Smooth muscle cell (in vitro differentiated cells): ENCODE data around the gene REXO1. TPM values are rescaled to one million over a fixed set of nuclear protein-coding genes. Genes with fewer than 3 reads are reported as not detected.

ENCODE experiments used
- DNase-seq: peaks from one replicate; lab custom pipeline; 2025; ENCODE audit not compliant: unreplicated experiment; lab: John Stamatoyannopoulos, UW
- H2AFZ ChIP-seq: fragments of 200-600 bp; sonication (generic); 2 replicates; pipeline ENCODE4 v1.6.0; 2016; ENCODE audit warnings: antibody characterized with exemption, low read depth, mild to moderate bottlenecking
- H3F3A ChIP-seq: fragments of 200-600 bp; sonication (generic); 2 replicates; pipeline ENCODE4 v1.6.0; 2017; ENCODE audit warnings: antibody characterized with exemption, low read depth
- H3K27ac ChIP-seq: fragments of 200-600 bp; sonication (generic); 2 replicates; pipeline ENCODE4 v1.5.1; 2016; ENCODE audit warnings: low read depth, mild to moderate bottlenecking
- H3K27me3 ChIP-seq: fragments of 200-600 bp; sonication (generic); 2 replicates; pipeline ENCODE4 v1.6.1; 2016; ENCODE audit warnings: low read depth, mild to moderate bottlenecking
- H3K36me3 ChIP-seq: fragments of 200-600 bp; sonication (generic); 2 replicates; pipeline ENCODE4 v1.5.1; 2016; ENCODE audit warnings: low read depth
- H3K4me1 ChIP-seq: fragments of 200-600 bp; sonication (generic); 2 replicates; pipeline ENCODE4 v1.5.1; 2016; ENCODE audit warnings: low read depth
- H3K4me2 ChIP-seq: fragments of 200-600 bp; sonication (generic); 2 replicates; pipeline ENCODE4 v1.6.0; 2016; ENCODE audit warnings: mild to moderate bottlenecking
- H3K4me3 ChIP-seq: fragments of 200-600 bp; sonication (generic); 2 replicates; pipeline ENCODE4 v1.5.1; 2016; ENCODE audit warnings: mild to moderate bottlenecking
- H3K79me2 ChIP-seq: fragments of 200-600 bp; sonication (generic); 2 replicates; pipeline ENCODE4 v1.6.0; 2016; ENCODE audit warnings: low read depth, mild to moderate bottlenecking
- H3K9ac ChIP-seq: fragments of 200-600 bp; sonication (generic); 2 replicates; pipeline ENCODE4 v1.6.0; 2016; ENCODE audit warnings: low read depth
- H3K9me3 ChIP-seq: fragments of 200-600 bp; sonication (generic); replicated peaks from 2 replicates; pipeline ENCODE4 v1.5.1; 2016; ENCODE audit warnings: low read depth
- H4K20me1 ChIP-seq: fragments of 200-600 bp; sonication (generic); 2 replicates; pipeline ENCODE4 v1.6.0; 2016; ENCODE audit warnings: low read depth
- WGBS: methylation state at CpG from one replicate; pipeline ENCODE4 v1.1.7; 2016; ENCODE audit warnings: low lambda C conversion rate; 5-methylcytosine and 5-hydroxymethylcytosine counted together
- polyA plus RNA-seq: library from polyadenylated mRNA; unstranded; fragments of >200 nt; fragmentation: Nextera tagmentation; extraction: Ambion mirVana; gene quantifications from 2 replicates; pipeline ENCODE4 v1.2.1, GENCODE V29; 2016
- total RNA-seq: library from RNA; depleted of rRNA; stranded (reverse); fragments of >200 nt; gene quantifications from 2 replicates; pipeline ENCODE4 v1.2.3, GENCODE V29; 2014
- TF ChIP-seq, protein P1 (sequence below): fragments of 200-600 bp; sonication (generic); IDR thresholded peaks from 2 replicates; pipeline ENCODE4 v1.5.1; 2017; ENCODE audit warnings: borderline replicate concordance, mild to moderate bottlenecking, antibody characterized with exemption; ENCODE audit not compliant: insufficient read depth, poor library complexity, severe bottlenecking

REXO1 gene
- total and polyA plus RNA-seq, 2 experiments from 2014 or later: 10.6 to 11.6 TPM

- Histone ChIP-seq H4K20me1 (no peaks in the 10 kb centered on the region), H3K4me3 (no peak overlapping the region), H3K9me3 (no peaks in the 10 kb centered on the region), H2AFZ (no peak overlapping the region), H3K27me3 (peaks cover 88% of the 10 kb centered on the region), H3K4me2 (no peak overlapping the region), H3K79me2 (no peaks in the 10 kb centered on the region), H3K4me1 (no peaks in the 10 kb centered on the region), H3K36me3 (no peaks in the 10 kb centered on the region), H3F3A (no peaks in the 10 kb centered on the region), H3K9ac (no peak overlapping the region), H3K27ac (no peak overlapping the region)
- 11% methylated on average over 46 of the region's 50 CpGs for whole genome bisulfite sequencing
- TF ChIP-seq, protein P1, sequence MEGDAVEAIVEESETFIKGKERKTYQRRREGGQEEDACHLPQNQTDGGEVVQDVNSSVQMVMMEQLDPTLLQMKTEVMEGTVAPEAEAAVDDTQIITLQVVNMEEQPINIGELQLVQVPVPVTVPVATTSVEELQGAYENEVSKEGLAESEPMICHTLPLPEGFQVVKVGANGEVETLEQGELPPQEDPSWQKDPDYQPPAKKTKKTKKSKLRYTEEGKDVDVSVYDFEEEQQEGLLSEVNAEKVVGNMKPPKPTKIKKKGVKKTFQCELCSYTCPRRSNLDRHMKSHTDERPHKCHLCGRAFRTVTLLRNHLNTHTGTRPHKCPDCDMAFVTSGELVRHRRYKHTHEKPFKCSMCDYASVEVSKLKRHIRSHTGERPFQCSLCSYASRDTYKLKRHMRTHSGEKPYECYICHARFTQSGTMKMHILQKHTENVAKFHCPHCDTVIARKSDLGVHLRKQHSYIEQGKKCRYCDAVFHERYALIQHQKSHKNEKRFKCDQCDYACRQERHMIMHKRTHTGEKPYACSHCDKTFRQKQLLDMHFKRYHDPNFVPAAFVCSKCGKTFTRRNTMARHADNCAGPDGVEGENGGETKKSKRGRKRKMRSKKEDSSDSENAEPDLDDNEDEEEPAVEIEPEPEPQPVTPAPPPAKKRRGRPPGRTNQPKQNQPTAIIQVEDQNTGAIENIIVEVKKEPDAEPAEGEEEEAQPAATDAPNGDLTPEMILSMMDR: no peak
- DNase-seq: no peak
Observed at GRCh38 chr19:1775951-1776605, 72.2 kb downstream of the REXO1 start.

DNA sequence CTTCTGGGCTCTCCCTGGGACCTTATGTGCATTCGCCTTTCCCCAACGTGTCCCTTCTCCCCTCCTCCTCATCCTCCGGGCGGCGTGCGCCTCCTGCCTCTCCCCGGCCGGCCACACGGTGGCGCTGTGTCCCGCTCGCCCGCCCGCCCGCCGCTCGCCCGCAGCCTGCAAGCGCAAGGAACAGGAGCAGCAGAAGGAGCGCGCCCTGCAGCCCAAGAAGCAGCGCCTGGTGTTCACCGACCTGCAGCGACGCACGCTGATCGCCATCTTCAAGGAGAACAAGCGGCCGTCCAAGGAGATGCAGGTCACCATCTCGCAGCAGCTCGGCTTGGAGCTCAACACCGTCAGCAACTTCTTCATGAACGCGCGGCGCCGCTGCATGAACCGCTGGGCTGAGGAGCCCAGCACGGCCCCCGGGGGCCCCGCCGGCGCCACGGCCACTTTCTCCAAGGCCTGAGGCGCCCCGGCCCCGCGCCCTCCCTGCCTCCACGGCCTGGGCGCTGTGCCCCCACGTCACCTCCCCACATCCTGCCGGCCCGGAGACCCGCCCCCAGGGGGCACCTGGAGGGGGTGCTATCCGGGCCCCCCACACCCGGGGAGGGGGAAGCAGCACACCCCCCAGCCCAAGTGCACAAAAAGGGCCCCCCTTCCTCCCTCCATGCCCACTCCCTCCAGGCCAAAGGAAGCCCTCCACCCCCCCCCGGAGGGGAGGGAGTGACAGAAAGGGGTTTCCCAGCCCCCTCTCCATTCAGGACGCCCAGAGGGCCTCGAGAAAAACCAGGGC is 73.1 kb downstream of the REXO1 start:
- H3K27me3 ChIP-seq: peaks cover 82% of the 10 kb centered on the region
- no peaks in the 10 kb centered on the region for H3K36me3 ChIP-seq
- H2AFZ ChIP-seq: no peak overlapping the region
- H3K4me1 ChIP-seq: no peaks in the 10 kb centered on the region
- no peaks in the 10 kb centered on the region for H4K20me1 ChIP-seq
- TF ChIP-seq, protein P1: peak; percentile 50
- no peaks in the 10 kb centered on the region for H3F3A ChIP-seq
- H3K27ac ChIP-seq: no peak overlapping the region
- no peak overlapping the region for H3K4me2 ChIP-seq
- DNase-seq: no peak
- H3K9me3 ChIP-seq: no peaks in the 10 kb centered on the region
- WGBS: 6% methylated on average over 38 of the region's 59 CpGs
- no peaks in the 10 kb centered on the region for H3K79me2 ChIP-seq
- H3K9ac ChIP-seq: no peak overlapping the region
- no peak overlapping the region for H3K4me3 ChIP-seq

- H3K27me3 ChIP-seq: peaks cover 75% of the 10 kb centered on the region
- H3K4me2 ChIP-seq: no peak overlapping the region
- H3K9me3 ChIP-seq: no peaks in the 10 kb centered on the region
- no peaks in the 10 kb centered on the region for H4K20me1 ChIP-seq
- TF ChIP-seq, protein P1: no peak
- H3K27ac ChIP-seq: no peak overlapping the region
- 61% methylated on average over 8 of the region's 8 CpGs for WGBS
- H3K4me1 ChIP-seq: no peaks in the 10 kb centered on the region
- H2AFZ ChIP-seq: no peak overlapping the region
- H3K9ac ChIP-seq: no peak overlapping the region
- H3K36me3 ChIP-seq: no peaks in the 10 kb centered on the region
- no peak for DNase-seq
- no peak overlapping the region for H3K4me3 ChIP-seq
- H3F3A ChIP-seq: no peaks in the 10 kb centered on the region
- no peaks in the 10 kb centered on the region for H3K79me2 ChIP-seq
Observed at GRCh38 chr19:1773184-1773583, 75.1 kb downstream of the REXO1 start.
